SK-N-SH (cell line): ENCODE results near the gene TRIM44.

Source experiments
- GATA2 ChIP-seq: sonication (generic); formaldehyde crosslinking; IDR thresholded peaks from 2 replicates; pipeline ENCODE4 v1.5.0; 2020; ENCODE audit warnings: mild to moderate bottlenecking, missing genetic modification reagents
- MAX ChIP-seq: IDR thresholded peaks from 2 replicates; pipeline ENCODE4 v1.4.0; 2012; ENCODE audit warnings: low read depth
- POLR2AphosphoS5 ChIP-seq: IDR thresholded peaks from 2 replicates; pipeline ENCODE4 v1.6.1; 2012; ENCODE audit warnings: low read depth, low read length
- SIN3A ChIP-seq: IDR thresholded peaks from 2 replicates; pipeline ENCODE4 v1.6.1; 2012; ENCODE audit warnings: low read depth, mild to moderate bottlenecking, low read length, moderate library complexity, borderline replicate concordance
- TEAD4 ChIP-seq: IDR thresholded peaks from 2 replicates; pipeline ENCODE4 v1.4.0; 2012; ENCODE audit warnings: mild to moderate bottlenecking, borderline replicate concordance; ENCODE audit not compliant: insufficient read depth
- TF ChIP-seq, protein P1 (sequence below): fragments of 200-600 bp; sonication (generic); IDR thresholded peaks from 2 replicates; pipeline ENCODE4 v1.6.1; 2017; ENCODE audit warnings: antibody characterized with exemption, mild to moderate bottlenecking, moderate library complexity
- TF ChIP-seq, protein P2 (sequence below): IDR thresholded peaks from 2 replicates; pipeline ENCODE4 v1.6.1; 2012; ENCODE audit warnings: mild to moderate bottlenecking, low read depth, low read length, moderate library complexity

DNA sequence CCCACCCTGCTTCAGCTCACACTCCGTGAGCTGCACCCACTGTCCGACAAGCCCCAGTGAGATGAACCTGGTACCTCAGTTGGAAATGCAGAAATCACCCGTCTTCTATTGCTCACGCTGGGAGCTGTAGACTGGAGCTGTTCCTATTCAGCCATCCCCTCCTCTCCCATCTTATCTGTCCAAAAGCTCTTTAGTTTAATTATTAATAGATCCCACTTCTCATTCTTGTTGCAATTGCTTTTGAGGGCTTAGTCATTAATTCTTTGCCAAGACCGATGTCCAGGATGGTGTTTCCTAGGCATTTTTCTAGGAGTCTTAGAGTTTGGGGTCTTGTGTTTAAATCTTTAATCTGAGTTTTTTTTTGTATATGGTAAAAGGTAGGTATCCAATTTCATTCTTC, 116.8 kb downstream of the TRIM44 start:
- TF ChIP-seq, protein P1, sequence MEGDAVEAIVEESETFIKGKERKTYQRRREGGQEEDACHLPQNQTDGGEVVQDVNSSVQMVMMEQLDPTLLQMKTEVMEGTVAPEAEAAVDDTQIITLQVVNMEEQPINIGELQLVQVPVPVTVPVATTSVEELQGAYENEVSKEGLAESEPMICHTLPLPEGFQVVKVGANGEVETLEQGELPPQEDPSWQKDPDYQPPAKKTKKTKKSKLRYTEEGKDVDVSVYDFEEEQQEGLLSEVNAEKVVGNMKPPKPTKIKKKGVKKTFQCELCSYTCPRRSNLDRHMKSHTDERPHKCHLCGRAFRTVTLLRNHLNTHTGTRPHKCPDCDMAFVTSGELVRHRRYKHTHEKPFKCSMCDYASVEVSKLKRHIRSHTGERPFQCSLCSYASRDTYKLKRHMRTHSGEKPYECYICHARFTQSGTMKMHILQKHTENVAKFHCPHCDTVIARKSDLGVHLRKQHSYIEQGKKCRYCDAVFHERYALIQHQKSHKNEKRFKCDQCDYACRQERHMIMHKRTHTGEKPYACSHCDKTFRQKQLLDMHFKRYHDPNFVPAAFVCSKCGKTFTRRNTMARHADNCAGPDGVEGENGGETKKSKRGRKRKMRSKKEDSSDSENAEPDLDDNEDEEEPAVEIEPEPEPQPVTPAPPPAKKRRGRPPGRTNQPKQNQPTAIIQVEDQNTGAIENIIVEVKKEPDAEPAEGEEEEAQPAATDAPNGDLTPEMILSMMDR, result no peak
- TF ChIP-seq MAX, result no peak
- no peak for TF ChIP-seq SIN3A
- TF ChIP-seq POLR2AphosphoS5, result no peak
- no peak for TF ChIP-seq GATA2
- TF ChIP-seq, protein P2, sequence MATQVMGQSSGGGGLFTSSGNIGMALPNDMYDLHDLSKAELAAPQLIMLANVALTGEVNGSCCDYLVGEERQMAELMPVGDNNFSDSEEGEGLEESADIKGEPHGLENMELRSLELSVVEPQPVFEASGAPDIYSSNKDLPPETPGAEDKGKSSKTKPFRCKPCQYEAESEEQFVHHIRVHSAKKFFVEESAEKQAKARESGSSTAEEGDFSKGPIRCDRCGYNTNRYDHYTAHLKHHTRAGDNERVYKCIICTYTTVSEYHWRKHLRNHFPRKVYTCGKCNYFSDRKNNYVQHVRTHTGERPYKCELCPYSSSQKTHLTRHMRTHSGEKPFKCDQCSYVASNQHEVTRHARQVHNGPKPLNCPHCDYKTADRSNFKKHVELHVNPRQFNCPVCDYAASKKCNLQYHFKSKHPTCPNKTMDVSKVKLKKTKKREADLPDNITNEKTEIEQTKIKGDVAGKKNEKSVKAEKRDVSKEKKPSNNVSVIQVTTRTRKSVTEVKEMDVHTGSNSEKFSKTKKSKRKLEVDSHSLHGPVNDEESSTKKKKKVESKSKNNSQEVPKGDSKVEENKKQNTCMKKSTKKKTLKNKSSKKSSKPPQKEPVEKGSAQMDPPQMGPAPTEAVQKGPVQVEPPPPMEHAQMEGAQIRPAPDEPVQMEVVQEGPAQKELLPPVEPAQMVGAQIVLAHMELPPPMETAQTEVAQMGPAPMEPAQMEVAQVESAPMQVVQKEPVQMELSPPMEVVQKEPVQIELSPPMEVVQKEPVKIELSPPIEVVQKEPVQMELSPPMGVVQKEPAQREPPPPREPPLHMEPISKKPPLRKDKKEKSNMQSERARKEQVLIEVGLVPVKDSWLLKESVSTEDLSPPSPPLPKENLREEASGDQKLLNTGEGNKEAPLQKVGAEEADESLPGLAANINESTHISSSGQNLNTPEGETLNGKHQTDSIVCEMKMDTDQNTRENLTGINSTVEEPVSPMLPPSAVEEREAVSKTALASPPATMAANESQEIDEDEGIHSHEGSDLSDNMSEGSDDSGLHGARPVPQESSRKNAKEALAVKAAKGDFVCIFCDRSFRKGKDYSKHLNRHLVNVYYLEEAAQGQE, result no peak
- no peak for TF ChIP-seq TEAD4
